K562 (cell line): ENCODE measurements around the gene MMP24OS. TPM values are rescaled to one million over a fixed set of nuclear protein-coding genes. Genes with fewer than 3 reads are reported as not detected.
A peak's percentile ranks its signal among the peaks of the same experiment; 100 is the strongest.

ENCODE experiments used
- ARNT ChIP-seq, 2 experiments: fragments of 450-650 bp; IDR thresholded peaks; 2 replicates each; pipeline ENCODE4 v1.6.1; 2016; ENCODE audit warnings: mild to moderate bottlenecking in 1 of 2
- CAMTA2 ChIP-seq: fragments of 250-450 bp; sonication (Bioruptor Pico); conservative IDR thresholded peaks from 2 replicates; pipeline ENCODE4 v1.5.1; 2022
- ELF2 ChIP-seq: fragments of 250-450 bp; sonication (Bioruptor Pico); IDR thresholded peaks from 2 replicates; pipeline ENCODE4 v1.5.0; 2021; ENCODE audit warnings: mild to moderate bottlenecking
- EP300 ChIP-seq: IDR thresholded peaks from 2 replicates; pipeline ENCODE4 v1.6.1; 2012; ENCODE audit warnings: low read length, improper control_type of control experiment
- FOS ChIP-seq: IDR thresholded peaks from 3 replicates; pipeline ENCODE4 v1.6.1; 2011; ENCODE audit not compliant: insufficient read length; ENCODE audit errors: extremely low read depth
- FOXA3 ChIP-seq, 2 experiments: fragments of 450-650 bp in 1 of 2; sonication (generic) in 1 of 2; formaldehyde crosslinking; IDR thresholded peaks in 1 of 2; conservative IDR thresholded peaks in 1 of 2; 2 replicates each; pipeline versions ENCODE4 v1.4.0 to v1.8.0; 2020 to 2022; ENCODE audit warnings: mild to moderate bottlenecking in 2 of 2, missing genetic modification reagents in 1 of 2
- FOXK2 ChIP-seq, 2 experiments: fragments of 450-650 bp; IDR thresholded peaks in 1 of 2; conservative IDR thresholded peaks in 1 of 2; 2 replicates each; pipeline ENCODE4 v1.6.1; 2016; ENCODE audit warnings: low read depth in 2 of 2, mild to moderate bottlenecking in 1 of 2
- FUS ChIP-seq: fragments of 200-400 bp; formaldehyde crosslinking; optimal IDR thresholded peaks from 2 replicates; pipeline ENCODE3; 2017; ENCODE audit warnings: low read depth, low read length
- NFE2L1 ChIP-seq: fragments of 450-650 bp; IDR thresholded peaks from 2 replicates; pipeline ENCODE4 v1.6.1; 2016; ENCODE audit warnings: missing genetic modification characterization, low read depth, mild to moderate bottlenecking, missing compliant biosample characterization, moderate library complexity, borderline replicate concordance
- NR2C1 ChIP-seq, 2 experiments: fragments of 450-650 bp; IDR thresholded peaks; 2 replicates each; pipeline ENCODE4 v1.6.1; 2017; ENCODE audit warnings: mild to moderate bottlenecking in 2 of 2, antibody characterized with exemption in 1 of 2, inconsistent platforms in 1 of 2, missing compliant biosample characterization in 1 of 2, missing genetic modification characterization in 1 of 2
- POLR2B ChIP-seq: fragments of 450-650 bp; IDR thresholded peaks from 2 replicates; pipeline ENCODE4 v1.6.1; 2018; ENCODE audit warnings: low read depth; ENCODE audit not compliant: partially characterized antibody
- PTTG1 ChIP-seq: fragments of 450-650 bp; IDR thresholded peaks from 2 replicates; pipeline ENCODE4 v1.6.1; 2016; ENCODE audit warnings: low read depth, mild to moderate bottlenecking, missing genetic modification characterization, missing compliant biosample characterization
- SIN3B ChIP-seq: fragments of 450-650 bp; IDR thresholded peaks from 2 replicates; pipeline ENCODE4 v1.6.1; 2017; ENCODE audit warnings: low read depth, mild to moderate bottlenecking, moderate library complexity
- SMAD1 ChIP-seq: fragments of 150-350 bp; IDR thresholded peaks from 2 replicates; pipeline ENCODE4 v1.6.1; 2014; ENCODE audit warnings: low read length, low read depth; ENCODE audit not compliant: partially characterized antibody
- SMAD3 ChIP-seq: fragments of 450-650 bp; formaldehyde crosslinking; conservative IDR thresholded peaks from 2 replicates; pipeline ENCODE4 v1.4.0; 2020; ENCODE audit warnings: mild to moderate bottlenecking
- SMAD4 ChIP-seq: fragments of 250-450 bp; sonication (Bioruptor Pico); conservative IDR thresholded peaks from 2 replicates; pipeline ENCODE4 v1.8.0; 2021; ENCODE audit warnings: inconsistent platforms, mild to moderate bottlenecking, moderate library complexity
- ZNF12 ChIP-seq: sonication (generic); formaldehyde crosslinking; IDR thresholded peaks from 2 replicates; pipeline ENCODE4 v1.4.0; 2020; ENCODE audit warnings: mild to moderate bottlenecking, missing genetic modification reagents
- ZNF274 ChIP-seq: IDR thresholded peaks from 2 replicates; pipeline ENCODE4 v1.6.1; 2011; ENCODE audit warnings: low read depth, mild to moderate bottlenecking, low read length, moderate library complexity, borderline replicate concordance
- ZNF766 ChIP-seq: fragments of 200-800 bp; sonication (Bioruptor generic); conservative IDR thresholded peaks from 2 replicates; pipeline ENCODE4 v1.6.1; 2016; ENCODE audit warnings: missing genetic modification characterization, missing compliant biosample characterization
- polyA plus RNA-seq, 8 experiments: library from polyadenylated mRNA; depleted of rRNA in 4 of 8; stranded (reverse) in 5 of 8; unstranded in 3 of 8; fragments of >200 nt; fragmentation: Nextera tagmentation in 2 of 8; fragmentation: Illumina TruSeq in 1 of 8; extraction: Ambion mirVana in 2 of 8; extraction: Trizol in 1 of 8; gene quantifications; 2 replicates each; pipeline versions ENCODE4 v1.2.1 to v1.2.3, GENCODE V29; 2011 to 2014; ENCODE audit warnings: inconsistent platforms in 1 of 8, missing spikeins in 1 of 8
- total RNA-seq, 7 experiments: library from RNA; depleted of rRNA in 6 of 7; stranded (reverse); fragments of >200 nt in 6 of 7; fragmentation: Illumina TruSeq in 2 of 7; extraction: Trizol in 2 of 7; gene quantifications; 2 replicates each; pipeline versions ENCODE4 v1.2.1 to v1.2.3, GENCODE V29; 2011 to 2021; ENCODE audit warnings: low replicate concordance in 1 of 7
- TF ChIP-seq, protein P1 (sequence below): fragments of 250-450 bp; sonication (Bioruptor Pico); IDR thresholded peaks from 2 replicates; pipeline ENCODE4 v1.8.0; 2021; ENCODE audit warnings: moderate library complexity, mild to moderate bottlenecking, inconsistent platforms
- TF ChIP-seq, protein P2 (sequence below): fragments of 450-650 bp; formaldehyde crosslinking; IDR thresholded peaks from 2 replicates; pipeline ENCODE4 v1.4.0; 2022; ENCODE audit warnings: missing genetic modification characterization
- TF ChIP-seq, protein P3 (sequence below): fragments of 250-450 bp; sonication (Bioruptor Pico); IDR thresholded peaks from 2 replicates; pipeline ENCODE4 v1.8.0; 2022; ENCODE audit warnings: inconsistent platforms, mild to moderate bottlenecking, moderate library complexity, borderline replicate concordance
- TF ChIP-seq, protein P4 (sequence below): sonication (generic); formaldehyde crosslinking; IDR thresholded peaks from 2 replicates; pipeline ENCODE4 v1.8.0; 2022; ENCODE audit warnings: mild to moderate bottlenecking, missing genetic modification reagents

The MMP24OS gene
- total and polyA plus RNA-seq, 9 of the 15 experiments (the other 6 are each of a cell fraction or from before 2014, with no cell fraction given), result 0.92 to 41.5 (median 11.4) TPM

DNA sequence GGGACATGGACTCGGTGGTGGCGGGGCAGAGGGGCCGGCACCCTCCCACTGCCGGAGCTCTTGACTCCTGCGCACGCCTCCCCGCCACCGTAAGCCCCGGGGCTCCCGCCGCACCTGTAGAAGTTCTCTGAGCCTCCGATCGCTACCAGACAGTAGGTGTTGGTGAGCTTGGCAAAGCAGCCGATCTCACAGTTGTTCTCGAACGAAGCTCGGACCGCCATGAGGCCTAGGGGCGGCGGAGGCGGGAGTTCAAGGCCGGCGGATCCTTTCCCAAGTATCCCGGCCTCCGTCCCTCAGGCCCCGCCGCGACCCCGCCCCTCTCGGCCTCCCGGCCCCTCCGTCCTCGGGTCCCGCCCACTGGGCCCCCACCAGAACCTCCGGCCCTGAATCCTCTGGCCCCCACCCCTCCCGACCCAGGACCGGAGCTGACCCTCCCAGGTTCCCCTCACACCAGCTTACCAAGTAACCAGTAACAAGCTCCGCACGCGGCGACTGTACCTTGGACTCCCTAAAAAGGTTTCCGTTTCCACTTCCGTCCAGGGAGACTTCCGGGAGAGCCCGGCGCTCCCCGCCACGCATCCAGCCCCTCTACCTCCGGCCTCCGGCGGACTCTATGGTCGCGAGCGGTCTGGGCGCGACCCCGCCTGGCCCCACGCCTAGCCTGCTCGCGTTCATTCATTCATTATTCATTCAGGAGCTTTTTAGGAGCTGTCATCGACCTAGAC, 6.5 kb upstream of the MMP24OS start, which contains the start of gene EIF6 (continued):
- TF ChIP-seq ZNF12, result peak; percentile 34; the same call in 1 of the 2 replicates
- no peak for TF ChIP-seq FOS
- no peak for TF ChIP-seq ZNF274
- TF ChIP-seq ZNF766, result no peak
- TF ChIP-seq FUS, result no peak
- peak; percentile 16; the same call in 1 of the 2 replicates for TF ChIP-seq EP300
- TF ChIP-seq NR2C1 (IDR thresholded peaks at IDR 0.05), result no peak
- peak; percentile 58; the same call in 1 of the 2 replicates for TF ChIP-seq NR2C1 (tag; IDR thresholded peaks at IDR 0.05)
- TF ChIP-seq FOXK2 (conservative IDR thresholded peaks at IDR 0.05 in 1 of 2, IDR thresholded peaks at IDR 0.05 in 1 of 2; ENCODE audit: low read depth in 2 of 2), result peak in 1 of 2 experiments; percentile 41; a peak in 1 of 4 replicates
- TF ChIP-seq SMAD1, result peak; percentile 62
- TF ChIP-seq, protein P1, sequence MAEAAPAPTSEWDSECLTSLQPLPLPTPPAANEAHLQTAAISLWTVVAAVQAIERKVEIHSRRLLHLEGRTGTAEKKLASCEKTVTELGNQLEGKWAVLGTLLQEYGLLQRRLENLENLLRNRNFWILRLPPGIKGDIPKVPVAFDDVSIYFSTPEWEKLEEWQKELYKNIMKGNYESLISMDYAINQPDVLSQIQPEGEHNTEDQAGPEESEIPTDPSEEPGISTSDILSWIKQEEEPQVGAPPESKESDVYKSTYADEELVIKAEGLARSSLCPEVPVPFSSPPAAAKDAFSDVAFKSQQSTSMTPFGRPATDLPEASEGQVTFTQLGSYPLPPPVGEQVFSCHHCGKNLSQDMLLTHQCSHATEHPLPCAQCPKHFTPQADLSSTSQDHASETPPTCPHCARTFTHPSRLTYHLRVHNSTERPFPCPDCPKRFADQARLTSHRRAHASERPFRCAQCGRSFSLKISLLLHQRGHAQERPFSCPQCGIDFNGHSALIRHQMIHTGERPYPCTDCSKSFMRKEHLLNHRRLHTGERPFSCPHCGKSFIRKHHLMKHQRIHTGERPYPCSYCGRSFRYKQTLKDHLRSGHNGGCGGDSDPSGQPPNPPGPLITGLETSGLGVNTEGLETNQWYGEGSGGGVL (CRISPR knock-in tag), result no peak
- TF ChIP-seq, protein P2, sequence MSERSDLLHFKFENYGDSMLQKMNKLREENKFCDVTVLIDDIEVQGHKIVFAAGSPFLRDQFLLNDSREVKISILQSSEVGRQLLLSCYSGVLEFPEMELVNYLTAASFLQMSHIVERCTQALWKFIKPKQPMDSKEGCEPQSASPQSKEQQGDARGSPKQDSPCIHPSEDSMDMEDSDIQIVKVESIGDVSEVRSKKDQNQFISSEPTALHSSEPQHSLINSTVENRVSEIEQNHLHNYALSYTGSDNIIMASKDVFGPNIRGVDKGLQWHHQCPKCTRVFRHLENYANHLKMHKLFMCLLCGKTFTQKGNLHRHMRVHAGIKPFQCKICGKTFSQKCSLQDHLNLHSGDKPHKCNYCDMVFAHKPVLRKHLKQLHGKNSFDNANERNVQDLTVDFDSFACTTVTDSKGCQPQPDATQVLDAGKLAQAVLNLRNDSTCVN (CRISPR knock-in tag), result no peak
- TF ChIP-seq SMAD3 (CRISPR knock-in tag), result no peak
- 0 out of 4 replicates have a peak, but pooled peaks of 1 of the 2 experiments have one; percentile 46 for TF ChIP-seq FOXA3 (CRISPR knock-in tag; conservative IDR thresholded peaks at IDR 0.05 in 1 of 2, IDR thresholded peaks at IDR 0.05 in 1 of 2)
- peak; percentile 68 for TF ChIP-seq POLR2B
- TF ChIP-seq, protein P3, sequence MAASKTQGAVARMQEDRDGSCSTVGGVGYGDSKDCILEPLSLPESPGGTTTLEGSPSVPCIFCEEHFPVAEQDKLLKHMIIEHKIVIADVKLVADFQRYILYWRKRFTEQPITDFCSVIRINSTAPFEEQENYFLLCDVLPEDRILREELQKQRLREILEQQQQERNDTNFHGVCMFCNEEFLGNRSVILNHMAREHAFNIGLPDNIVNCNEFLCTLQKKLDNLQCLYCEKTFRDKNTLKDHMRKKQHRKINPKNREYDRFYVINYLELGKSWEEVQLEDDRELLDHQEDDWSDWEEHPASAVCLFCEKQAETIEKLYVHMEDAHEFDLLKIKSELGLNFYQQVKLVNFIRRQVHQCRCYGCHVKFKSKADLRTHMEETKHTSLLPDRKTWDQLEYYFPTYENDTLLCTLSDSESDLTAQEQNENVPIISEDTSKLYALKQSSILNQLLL, result no peak
- TF ChIP-seq CAMTA2, result no peak
- TF ChIP-seq ELF2 (CRISPR knock-in tag), result peak; percentile 87
- no peak for TF ChIP-seq NFE2L1
- peak; percentile 75 for TF ChIP-seq SIN3B
- TF ChIP-seq, protein P4, sequence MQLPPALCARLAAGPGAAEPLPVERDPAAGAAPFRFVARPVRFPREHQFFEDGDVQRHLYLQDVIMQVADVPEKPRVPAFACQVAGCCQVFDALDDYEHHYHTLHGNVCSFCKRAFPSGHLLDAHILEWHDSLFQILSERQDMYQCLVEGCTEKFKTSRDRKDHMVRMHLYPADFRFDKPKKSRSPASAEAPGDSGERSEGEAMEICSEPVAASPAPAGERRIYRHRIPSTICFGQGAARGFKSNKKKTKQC (CRISPR knock-in tag), result peak; percentile 55; the same call in 1 of the 2 replicates
- TF ChIP-seq SMAD4 (CRISPR knock-in tag), result peak; percentile 75
- no peak for TF ChIP-seq PTTG1 (tag)
- TF ChIP-seq ARNT (IDR thresholded peaks at IDR 0.05), result 0 out of 4 replicates have a peak, but pooled peaks of 1 of the 2 experiments have one; percentile 39
